Measurements from ENCODE around the gene ECEL1.

The ECEL1 gene

DNA sequence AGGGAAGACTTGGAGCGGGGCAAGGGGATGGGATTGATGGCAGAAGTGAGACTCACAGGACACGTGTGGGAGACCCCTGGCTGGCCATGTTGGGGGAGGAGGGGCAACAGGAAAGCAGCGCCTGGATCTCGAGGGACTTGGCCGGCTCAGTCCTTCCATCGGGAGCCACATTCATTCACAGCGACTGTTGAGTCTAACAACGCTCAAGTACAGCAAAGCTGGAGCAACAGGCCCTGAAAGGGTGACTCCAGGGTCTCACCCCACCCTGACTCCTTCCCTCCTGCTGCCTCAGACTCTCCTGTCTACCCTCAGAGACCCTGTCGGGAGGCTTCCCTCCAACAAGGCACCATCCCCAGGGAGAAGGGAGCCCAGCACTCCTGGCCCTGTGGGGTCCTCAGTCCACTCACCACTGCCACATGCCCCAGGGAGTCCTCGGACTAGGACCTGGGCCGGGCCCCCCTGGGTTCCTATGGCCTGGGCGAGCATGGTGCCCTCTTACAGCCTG lies 46.4 kb downstream of the ECEL1 start:
- peak; percentile 13 for DNase-seq (ENCODE audit: low spot score)

DNA sequence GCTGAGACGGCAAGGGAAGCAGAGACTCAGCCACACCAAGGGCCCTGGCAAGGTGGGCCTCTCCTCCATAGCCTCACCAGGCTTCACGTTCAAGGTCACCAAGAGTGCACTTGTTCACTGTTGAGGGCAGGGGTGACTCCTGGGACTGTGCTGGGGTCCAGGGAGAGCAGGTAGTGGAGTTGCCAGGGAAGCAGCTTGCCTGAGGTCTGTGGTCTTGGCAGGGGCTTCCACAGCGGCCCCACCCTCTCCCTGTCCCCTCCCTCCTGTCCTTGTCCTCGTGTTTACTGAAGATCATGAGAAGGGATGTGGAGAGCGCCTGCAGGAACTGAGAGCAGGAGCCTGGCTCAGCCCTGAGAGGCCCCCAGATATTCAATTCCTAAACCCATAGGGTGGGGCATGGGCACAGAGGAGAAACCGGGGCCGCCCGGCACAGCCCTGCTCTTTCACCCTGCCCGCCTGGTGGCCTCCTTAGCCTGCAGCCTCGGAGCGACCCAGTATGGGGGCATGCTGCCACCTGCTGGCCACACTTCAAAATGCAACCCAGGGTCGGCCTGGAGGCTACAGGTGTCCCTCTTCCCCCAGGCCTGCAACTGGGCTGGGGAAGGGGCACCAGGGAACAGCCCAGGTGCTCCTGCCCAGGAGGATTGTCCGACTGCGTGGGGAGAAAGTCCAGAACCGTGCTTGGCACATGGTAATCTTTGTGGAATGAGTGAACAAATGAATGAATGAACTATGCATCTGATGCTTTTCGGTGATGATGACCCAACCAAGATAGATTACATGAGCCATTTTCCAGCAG lies 47.2 kb downstream of the ECEL1 start:
- peak; percentile 86 for DNase-seq (ENCODE audit: low spot score)

DNA sequence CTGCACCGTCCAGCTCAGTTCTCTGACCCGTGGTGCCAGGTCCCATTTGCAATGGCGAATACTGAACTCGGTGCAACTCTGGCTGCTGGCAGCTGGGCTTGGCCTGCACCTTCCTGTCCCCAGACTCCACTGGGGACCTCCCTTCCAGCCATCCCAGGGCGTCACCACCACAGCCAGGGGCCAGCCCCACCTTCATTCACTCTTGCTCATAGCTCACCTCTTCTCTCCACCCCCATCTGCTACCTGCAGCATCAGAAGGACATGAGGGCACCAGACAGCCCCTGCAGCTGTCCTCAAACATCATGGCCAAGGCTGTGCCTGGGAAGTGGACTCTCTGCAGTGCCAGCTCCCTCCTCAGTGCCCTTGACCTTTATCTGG lies 47.9 kb downstream of the ECEL1 start:
- peak; percentile 37 for DNase-seq (ENCODE audit: low spot score)

DNA sequence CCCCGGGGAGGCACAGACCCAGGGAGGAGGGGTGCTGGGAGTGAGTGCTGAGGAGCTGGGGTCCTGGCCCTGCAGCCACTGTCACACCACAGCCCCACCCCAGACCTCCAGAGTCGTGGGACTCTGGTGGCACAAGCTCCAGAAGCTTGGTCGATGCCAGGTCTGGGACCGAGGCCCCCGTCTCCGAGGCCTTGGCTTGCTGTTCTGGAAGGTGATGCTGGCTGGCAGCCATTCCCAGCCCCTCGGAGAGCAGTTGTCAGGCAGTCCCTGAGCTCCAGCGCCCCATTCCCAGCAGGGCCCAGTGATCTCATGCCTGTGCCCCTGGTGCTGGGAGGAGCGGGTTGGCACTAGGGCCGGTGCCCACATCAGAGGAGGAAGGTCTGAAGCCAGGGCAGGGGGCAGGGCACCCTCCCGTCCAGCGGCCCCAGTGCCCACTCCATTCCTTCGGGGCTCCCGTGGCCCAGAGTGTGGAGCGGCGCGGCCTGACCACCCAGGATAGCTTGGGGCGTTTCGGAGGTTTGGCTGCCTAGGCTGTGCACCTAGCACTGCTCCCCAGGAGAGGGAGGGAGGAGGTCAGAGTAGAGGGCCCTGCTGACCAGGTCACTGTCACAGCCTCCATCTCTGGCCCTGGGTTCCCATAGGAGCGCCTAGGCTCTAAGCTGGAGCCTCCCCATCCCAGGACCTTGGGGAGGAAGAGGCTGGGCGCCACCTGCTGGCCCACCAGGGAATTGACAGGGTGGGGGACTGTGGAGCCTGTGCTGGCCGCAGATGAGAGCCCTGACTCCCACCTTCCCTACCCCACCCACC lies 48.5 kb downstream of the ECEL1 start:
- DNase-seq (ENCODE audit: low spot score): peak; percentile 31

DNA sequence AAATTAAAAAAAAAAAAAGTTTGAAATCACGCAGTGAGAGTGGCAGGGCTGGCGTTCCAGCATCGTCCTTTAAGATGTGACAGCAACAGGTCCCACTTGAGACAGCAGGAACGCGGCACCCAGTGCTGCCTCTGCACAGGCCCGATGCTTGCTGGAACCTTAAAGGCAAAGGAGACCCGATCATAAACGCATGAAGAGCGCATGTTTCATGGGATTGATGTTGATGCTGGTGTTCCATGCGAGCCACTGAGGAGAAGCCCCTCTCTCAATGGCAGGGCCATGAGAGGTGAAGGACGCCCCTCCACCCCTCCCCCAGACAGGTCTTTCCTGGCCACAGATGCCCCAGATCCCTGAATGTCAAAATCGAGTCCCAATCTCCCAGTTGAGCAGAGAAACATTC lies 49.5 kb downstream of the ECEL1 start:
- no peak for DNase-seq (ENCODE audit: low spot score)

DNA sequence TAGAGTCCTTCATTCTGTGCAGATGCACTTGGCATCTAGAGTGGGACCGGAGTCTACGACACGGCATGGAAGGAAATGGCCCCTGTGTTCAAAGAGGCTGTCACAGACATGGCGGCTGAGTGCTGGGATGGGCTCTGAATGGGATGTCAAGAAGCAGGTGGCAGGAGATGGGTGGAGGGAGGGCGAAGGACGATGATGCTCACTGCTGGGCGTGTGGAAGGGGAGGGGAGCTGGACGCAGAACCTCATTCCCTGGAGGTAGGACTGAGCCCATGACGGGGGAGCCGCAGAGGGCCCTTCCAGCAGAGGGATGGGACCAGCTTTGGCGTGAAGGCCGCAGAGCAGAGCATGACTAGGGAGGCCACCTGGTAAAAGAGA lies 50.5 kb downstream of the ECEL1 start:
- peak; percentile 3 for DNase-seq (ENCODE audit: low spot score)

DNA sequence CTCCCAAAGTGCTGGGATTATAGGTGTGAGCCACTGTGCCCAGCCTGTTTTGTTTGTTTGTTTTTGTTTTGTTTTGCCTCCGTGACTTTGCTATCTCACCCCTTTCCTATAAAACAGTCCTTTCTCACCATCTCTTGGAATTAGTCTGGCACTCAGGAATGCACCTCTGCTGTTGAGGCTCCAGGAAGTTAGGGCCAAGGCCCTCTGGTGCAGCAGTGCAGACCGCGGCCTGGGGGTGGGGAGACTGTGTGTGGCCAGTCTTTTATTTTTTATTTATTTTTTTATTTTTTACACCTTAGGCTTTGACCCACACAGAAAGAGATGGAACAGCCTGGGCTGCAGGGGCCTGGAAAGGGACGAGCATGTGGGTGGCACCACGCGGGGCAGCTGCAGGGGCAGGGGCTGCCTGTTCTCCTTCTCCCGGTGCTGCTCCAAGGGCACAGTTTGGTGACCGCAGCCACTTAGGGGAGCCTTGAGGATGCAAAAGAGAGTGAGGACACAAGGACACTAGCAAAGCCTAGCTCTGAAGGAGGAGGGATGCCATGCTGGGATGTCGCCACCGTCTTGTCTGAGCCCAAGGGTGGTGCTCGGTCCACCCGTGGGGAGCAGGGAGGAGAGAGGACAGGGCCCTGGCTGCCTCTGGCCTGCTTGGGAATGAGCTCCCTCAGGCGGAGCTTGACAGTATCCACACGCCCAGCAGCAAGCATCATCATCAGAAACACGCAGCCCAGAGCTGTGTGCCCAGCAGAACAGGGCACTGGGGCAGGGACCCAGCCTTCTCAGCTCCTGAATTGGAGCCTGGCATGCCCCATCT lies 51.0 kb downstream of the ECEL1 start:
- peak; percentile 8 for DNase-seq (ENCODE audit: low spot score)

DNA sequence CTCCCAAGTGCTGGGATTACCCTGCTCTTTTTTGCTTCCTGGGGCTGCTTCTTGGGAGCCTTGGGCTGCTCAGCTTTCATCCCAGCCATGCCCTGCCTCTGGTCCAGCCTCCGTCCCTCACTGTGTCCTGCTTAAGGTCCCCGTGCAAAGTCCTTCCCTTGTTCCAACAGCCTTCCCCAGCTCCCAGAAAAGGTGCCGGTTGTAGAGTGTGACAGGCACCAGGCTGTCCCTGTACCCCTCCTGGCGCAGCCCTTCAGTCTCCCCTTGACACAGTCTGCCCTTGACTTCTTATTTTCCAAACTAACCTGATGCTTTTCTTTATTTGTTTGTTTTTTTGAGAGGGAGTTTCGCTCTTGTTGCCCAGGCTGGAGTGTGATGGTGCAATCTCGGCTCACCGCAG lies 51.8 kb downstream of the ECEL1 start:
- peak; percentile 3 for DNase-seq (ENCODE audit: low spot score)

DNA sequence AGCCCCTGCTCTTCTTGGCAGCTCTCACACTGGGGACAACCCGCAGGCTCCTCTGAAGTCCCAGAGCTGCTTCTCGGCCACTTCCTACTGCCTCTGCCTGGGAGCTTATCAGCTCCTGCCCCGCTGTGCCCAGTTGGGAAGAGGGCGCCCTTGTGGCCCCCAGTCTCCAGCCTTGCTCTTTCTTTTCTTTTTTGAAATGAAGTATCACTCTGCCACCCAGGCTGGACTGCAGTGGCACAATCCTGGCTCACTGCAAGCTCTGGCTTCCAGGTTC lies 52.3 kb downstream of the ECEL1 start:
- peak; percentile 9 for DNase-seq (ENCODE audit: low spot score)

DNA sequence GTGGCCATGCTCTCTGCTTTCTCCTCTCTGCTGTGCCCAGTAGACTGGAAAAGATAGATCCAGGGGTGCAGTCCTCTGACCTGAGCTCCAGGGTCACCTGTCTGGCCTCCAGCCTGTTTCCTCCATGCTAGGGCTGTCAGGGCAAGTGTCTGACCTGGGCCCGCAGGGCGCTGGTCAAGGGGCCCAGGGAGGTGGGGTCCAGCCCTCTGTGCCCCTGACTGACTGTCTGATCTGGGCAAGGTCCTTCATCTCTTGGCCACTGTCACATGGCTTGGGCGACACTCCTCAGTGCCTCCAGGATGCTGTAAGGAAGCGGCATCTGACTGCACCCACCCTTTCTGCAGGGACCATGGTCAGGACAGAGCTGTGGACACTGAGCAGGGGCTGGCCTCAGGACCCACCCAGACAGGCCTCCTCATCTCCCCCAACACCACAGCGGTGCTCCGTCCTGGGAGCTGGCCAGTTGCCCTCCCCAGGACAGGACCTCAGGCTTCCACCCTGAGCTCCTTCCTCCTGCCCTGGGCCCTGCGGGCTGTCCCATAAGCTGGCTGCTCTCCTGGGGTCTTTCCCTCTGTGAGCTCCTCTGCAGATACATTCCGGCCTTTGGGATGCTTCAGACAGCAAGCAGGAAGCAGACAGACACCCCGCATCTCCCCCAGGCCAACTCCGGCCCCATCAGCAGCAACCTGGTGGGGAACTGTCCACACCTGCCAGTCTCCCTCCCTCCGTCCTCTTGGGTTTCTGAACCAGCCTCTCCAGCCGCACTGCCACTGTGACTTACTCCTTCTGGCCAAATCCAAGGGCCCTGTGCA lies 52.9 kb downstream of the ECEL1 start:
- DNase-seq (ENCODE audit: low spot score): peak; percentile 9

DNA sequence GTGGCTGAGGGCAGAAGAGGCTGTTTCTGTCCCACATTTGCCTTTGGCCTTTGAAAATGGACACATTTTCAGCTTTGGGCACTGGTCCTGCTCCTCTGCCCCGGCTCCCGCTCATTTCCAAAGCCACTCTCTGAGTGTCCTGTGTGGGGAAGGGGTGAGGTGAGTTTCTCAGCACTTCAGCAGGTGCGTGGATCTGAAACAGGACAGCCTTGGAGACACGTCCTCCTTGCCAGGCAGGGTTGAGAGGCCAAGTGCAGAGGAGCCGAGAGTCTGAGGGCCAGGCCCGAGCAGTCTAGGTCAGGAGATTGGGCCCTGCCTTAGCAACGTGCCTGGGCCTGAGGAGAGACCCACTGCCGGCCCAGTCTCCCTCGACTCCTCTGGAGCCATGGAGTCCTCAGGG lies 53.5 kb downstream of the ECEL1 start:
- peak; percentile 6 for DNase-seq (ENCODE audit: low spot score)

DNA sequence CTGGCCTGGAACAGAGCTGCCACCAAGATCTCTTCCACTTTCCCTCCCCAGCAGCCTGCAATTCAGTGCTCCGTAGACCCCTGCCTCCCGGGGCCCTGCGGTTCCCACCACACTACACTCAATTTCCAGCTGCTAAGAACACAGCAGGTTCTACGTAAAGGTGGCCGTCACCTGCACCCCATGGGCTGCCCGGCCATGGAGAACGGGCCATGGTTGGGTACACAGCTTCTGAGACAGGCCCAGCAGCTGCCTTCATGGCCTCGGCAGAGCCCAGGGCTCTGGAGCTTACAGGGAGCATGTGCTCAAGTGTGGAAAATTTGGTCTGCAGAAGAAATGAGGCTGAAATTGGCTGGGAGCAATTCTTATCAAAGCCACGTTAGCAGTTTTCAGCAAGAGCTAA lies 54.0 kb downstream of the ECEL1 start:
- peak; percentile 10 for DNase-seq (ENCODE audit: low spot score)

DNA sequence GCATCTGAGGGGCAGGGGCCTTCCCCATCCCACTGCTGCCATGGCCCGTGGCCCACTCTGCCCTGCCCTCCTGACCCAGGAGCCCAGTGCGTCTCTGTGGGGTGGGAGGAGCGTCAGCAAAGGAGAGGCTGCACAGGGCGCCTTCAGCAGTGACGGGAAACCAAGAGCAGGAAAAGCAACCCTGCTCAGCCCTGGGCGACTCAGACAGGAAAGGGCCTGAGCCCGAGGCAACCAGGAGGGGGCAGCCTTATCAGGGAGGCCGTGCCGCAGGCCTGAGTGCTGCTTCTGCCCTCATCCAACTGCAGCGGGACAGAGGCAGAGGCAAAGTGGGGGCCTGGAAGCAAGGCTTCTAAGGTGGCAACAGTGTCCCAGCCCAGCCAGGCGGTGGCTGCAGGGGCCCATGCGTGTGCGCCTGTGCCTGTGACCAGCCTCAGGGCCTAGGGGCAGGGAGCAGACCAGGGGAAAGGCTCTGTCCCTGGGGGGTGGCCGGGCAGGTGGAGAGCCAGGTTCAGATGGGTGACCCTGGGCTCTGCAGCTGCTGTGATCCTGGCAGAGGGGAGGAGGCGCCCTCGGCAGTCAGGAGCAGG lies 54.9 kb downstream of the ECEL1 start:
- peak; percentile 10 for DNase-seq (ENCODE audit: low spot score)

DNA sequence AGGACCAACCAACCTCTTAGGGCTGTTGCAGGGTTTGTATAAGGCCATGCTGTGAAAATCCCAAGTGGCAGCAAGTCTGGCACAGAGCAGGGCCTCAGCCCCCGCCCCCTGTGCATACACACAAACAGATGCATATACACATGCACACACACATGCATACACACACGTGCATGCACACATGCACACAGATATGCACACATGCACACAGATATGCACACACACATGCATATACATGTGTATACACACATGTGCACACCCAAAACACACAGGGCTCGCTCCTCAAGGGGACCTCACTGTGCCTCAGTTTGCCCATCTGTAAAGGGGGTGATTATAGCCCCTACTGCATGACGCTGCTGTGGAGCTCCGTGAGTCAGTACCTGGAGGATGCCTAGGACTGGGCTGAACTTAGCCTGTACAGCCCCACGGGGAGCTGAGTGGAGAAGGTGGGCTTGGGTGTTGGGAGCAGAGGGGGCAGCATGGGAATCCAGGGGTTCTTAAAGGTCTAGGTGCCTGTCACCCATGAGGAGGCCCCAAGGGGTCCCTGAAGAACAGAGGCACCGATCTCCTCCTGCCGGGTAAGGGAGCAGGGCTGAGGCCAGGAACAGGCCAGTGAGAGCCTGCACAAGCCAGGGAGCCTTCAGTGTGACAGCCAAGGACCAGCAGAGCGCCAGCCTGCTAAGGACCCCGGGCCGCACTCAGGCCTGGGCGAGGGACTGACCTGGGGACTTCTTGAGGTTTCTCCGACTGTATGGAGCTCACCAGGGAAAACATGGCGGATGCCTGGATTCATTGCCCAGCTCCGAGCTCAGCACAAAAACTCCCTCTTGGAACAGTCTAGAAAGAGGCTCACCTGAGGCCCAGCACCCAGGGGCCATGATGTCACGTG lies 55.7 kb downstream of the ECEL1 start:
- peak; percentile 8 for DNase-seq (ENCODE audit: low spot score)

All from D341Med (cell line).